ENCODE results near the gene SQSTM1. TPM values are rescaled to one million over a fixed set of nuclear protein-coding genes. Genes with fewer than 3 reads are reported as not detected.

The SQSTM1 gene
- total RNA-seq, 1 donor from 2014 or later = 146 TPM

DNA sequence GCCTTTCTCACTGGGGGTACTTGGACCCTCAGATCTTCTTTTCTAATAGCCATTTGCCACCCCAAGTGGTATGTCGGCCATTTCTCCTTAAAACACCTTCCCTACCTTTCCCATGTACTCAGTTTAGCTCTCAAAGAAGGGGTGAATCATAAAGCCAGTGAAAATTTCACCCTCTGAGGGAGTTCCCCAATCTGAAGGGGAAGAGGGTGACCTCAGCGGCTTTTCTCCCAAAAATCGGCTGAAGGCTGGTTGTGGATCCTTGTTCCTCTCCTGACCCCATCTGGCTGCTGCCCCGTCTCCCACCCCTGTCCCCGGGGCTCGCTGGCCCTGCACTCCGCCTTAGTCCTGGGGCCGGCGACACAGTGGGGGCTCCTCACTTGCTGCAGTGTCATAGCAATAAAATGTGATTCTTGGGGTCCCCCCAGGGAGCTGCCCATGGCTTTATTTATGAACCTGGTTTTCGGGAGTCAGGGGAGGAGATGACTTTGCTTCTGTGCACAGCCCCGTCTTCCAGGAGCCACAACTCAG is 44.2 kb upstream of the SQSTM1 start:
- H3K4me1 Mint-ChIP-seq = no peaks in the 10 kb centered on the region
- no peak for DNase-seq (ENCODE audit: low spot score in 2 of 2, unreplicated experiment in 2 of 2)
- H3K36me3 Mint-ChIP-seq = peaks cover 42% of the 10 kb centered on the region
- no peaks in the 10 kb centered on the region for H3K9me3 Mint-ChIP-seq
- no peak overlapping the region for H3K4me3 Mint-ChIP-seq
- H3K27me3 Mint-ChIP-seq (ENCODE audit: low read depth) = no peaks in the 10 kb centered on the region
- no peak overlapping the region for H3K27ac Mint-ChIP-seq
- TF ChIP-seq, protein P1, sequence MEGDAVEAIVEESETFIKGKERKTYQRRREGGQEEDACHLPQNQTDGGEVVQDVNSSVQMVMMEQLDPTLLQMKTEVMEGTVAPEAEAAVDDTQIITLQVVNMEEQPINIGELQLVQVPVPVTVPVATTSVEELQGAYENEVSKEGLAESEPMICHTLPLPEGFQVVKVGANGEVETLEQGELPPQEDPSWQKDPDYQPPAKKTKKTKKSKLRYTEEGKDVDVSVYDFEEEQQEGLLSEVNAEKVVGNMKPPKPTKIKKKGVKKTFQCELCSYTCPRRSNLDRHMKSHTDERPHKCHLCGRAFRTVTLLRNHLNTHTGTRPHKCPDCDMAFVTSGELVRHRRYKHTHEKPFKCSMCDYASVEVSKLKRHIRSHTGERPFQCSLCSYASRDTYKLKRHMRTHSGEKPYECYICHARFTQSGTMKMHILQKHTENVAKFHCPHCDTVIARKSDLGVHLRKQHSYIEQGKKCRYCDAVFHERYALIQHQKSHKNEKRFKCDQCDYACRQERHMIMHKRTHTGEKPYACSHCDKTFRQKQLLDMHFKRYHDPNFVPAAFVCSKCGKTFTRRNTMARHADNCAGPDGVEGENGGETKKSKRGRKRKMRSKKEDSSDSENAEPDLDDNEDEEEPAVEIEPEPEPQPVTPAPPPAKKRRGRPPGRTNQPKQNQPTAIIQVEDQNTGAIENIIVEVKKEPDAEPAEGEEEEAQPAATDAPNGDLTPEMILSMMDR (IDR thresholded peaks at IDR 0.05; ENCODE audit: unreplicated experiment) = no peak

- TF ChIP-seq, protein P1 (IDR thresholded peaks at IDR 0.05; ENCODE audit: unreplicated experiment) = no peak
- Mint-ChIP-seq H3K4me3 (no peak overlapping the region), H3K36me3 (peaks cover 41% of the 10 kb centered on the region), H3K27me3 (ENCODE audit: low read depth) (no peaks in the 10 kb centered on the region), H3K4me1 (no peaks in the 10 kb centered on the region), H3K9me3 (no peaks in the 10 kb centered on the region), H3K27ac (peak overlapping the region; percentile 25)
- no peak for DNase-seq (ENCODE audit: low spot score in 2 of 2, unreplicated experiment in 2 of 2)
These were observed 43.2 kb upstream of the SQSTM1 start for GRCh38 chr5:179777456-179777855.

GRCh38 chr5:179777909-179778308 is 42.8 kb upstream of the SQSTM1 start:
- TF ChIP-seq, protein P1 (IDR thresholded peaks at IDR 0.05; ENCODE audit: unreplicated experiment) = no peak
- H3K4me3 Mint-ChIP-seq = no peak overlapping the region
- no peak overlapping the region for H3K27ac Mint-ChIP-seq
- H3K27me3 Mint-ChIP-seq (ENCODE audit: low read depth) = no peaks in the 10 kb centered on the region
- H3K9me3 Mint-ChIP-seq = no peaks in the 10 kb centered on the region
- DNase-seq (ENCODE audit: low spot score in 2 of 2, unreplicated experiment in 2 of 2) = no peak
- no peaks in the 10 kb centered on the region for H3K4me1 Mint-ChIP-seq
- peaks cover 38% of the 10 kb centered on the region for H3K36me3 Mint-ChIP-seq

DNA sequence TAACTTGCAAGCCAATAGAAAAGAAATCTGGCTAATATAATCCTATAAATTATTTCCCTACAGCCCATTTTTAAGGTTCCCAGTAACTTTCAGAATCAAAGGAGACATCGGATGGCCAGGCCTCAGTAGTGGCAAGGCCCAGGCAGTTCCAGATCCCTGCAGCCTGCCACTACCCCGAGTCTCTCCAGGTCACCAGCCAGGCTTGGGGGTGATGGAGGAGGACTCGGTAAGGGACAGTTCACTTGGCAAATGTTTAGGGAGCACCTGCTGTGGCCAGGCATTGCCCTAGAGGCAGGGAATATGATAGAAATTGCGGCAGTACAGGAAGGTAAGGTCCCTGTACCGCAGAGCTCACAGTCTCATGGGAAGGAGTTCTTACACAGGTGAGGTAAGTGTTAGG is 42.1 kb upstream of the SQSTM1 start:
- DNase-seq (ENCODE audit: low spot score in 2 of 2, unreplicated experiment in 2 of 2) = no peak
- H3K27ac Mint-ChIP-seq = no peak overlapping the region
- TF ChIP-seq, protein P1 (IDR thresholded peaks at IDR 0.05; ENCODE audit: unreplicated experiment) = no peak
- peaks cover 31% of the 10 kb centered on the region for H3K36me3 Mint-ChIP-seq
- no peaks in the 10 kb centered on the region for H3K9me3 Mint-ChIP-seq
- no peak overlapping the region for H3K4me3 Mint-ChIP-seq
- no peaks in the 10 kb centered on the region for H3K4me1 Mint-ChIP-seq
- no peaks in the 10 kb centered on the region for H3K27me3 Mint-ChIP-seq (ENCODE audit: low read depth)

DNA sequence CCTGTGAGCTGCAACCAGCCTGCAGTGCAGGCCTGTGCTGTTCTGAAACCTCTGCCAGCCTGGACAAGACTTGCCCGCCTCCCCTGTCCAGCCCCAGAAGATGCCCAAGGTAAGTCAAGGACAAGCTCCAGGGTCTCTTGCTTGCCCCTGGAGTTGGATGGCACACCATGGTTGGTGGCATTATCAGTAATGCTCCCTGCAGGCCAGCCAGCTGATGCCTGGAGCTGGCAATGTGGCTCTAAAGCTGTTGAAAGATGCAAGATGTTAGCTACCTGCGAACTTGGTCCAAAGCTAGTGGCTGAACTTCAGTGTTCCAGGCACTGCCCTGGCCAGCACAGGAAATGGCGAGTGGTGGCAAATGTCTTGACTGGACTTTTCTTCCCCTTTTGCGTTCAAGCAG is 40.9 kb upstream of the SQSTM1 start:
- Mint-ChIP-seq H3K36me3 (peaks cover 27% of the 10 kb centered on the region), H3K27ac (no peak overlapping the region), H3K27me3 (ENCODE audit: low read depth) (no peaks in the 10 kb centered on the region), H3K9me3 (no peaks in the 10 kb centered on the region), H3K4me3 (no peak overlapping the region), H3K4me1 (no peaks in the 10 kb centered on the region)
- TF ChIP-seq, protein P1 (IDR thresholded peaks at IDR 0.05; ENCODE audit: unreplicated experiment) = no peak
- DNase-seq (ENCODE audit: low spot score in 2 of 2, unreplicated experiment in 2 of 2) = no peak

- no peaks in the 10 kb centered on the region for H3K4me1 Mint-ChIP-seq
- no peak overlapping the region for H3K4me3 Mint-ChIP-seq
- H3K27ac Mint-ChIP-seq = no peak overlapping the region
- no peak for DNase-seq (ENCODE audit: low spot score in 2 of 2, unreplicated experiment in 2 of 2)
- H3K27me3 Mint-ChIP-seq (ENCODE audit: low read depth) = no peaks in the 10 kb centered on the region
- H3K36me3 Mint-ChIP-seq = peaks cover 27% of the 10 kb centered on the region
- TF ChIP-seq, protein P1 (IDR thresholded peaks at IDR 0.05; ENCODE audit: unreplicated experiment) = no peak
- H3K9me3 Mint-ChIP-seq = no peaks in the 10 kb centered on the region
These were observed 40.3 kb upstream of the SQSTM1 start for GRCh38 chr5:179780362-179780761.
